ENCODE data around the gene CRYBA2. TPM values are rescaled to one million over a fixed set of nuclear protein-coding genes. Genes with fewer than 3 reads are reported as not detected.

CRYBA2 gene
- total RNA-seq, 1 experiment from 2014 or later = not detected

- no peak for TF ChIP-seq TCF7L2 (IDR thresholded peaks at IDR 0.05; ENCODE audit: borderline replicate concordance, extremely low read depth, insufficient read depth, insufficient read length)
- TF ChIP-seq ZNF274 (IDR thresholded peaks at IDR 0.05; ENCODE audit: low read depth, low read length) = no peak
- no peak for TF ChIP-seq EGR1 (IDR thresholded peaks at IDR 0.05; ENCODE audit: low read depth)
- no peak for TF ChIP-seq CBX3 (IDR thresholded peaks at IDR 0.05; ENCODE audit: low read depth)
These were observed 4.6 kb downstream of the CRYBA2 start (continued) for GRCh38 chr2:218988650-218989049.

- H3K27me3 ChIP-seq (ENCODE audit: insufficient read depth, low read length) = 0 out of 2 replicates have a peak, but pooled peaks cover 8% of the 10 kb centered on the region
- no peak overlapping the region for H3K4me3 ChIP-seq (replicated peaks in 1 of 2; ENCODE audit: low read depth in 1 of 2, low read length in 2 of 2)
- intact Hi-C loops (cut with micrococcal nuclease) = no loop called here
- no peak overlapping the region for H3K27ac ChIP-seq (ENCODE audit: low read depth, low read length)
- H3K79me2 ChIP-seq (ENCODE audit: insufficient read depth, low read length) = no peaks in the 10 kb centered on the region
- no peak overlapping the region for H3K9ac ChIP-seq (ENCODE audit: low read length)
- POLR2A ChIA-PET = no interaction called here
- ATAC-seq (no peak), DNase-seq (ENCODE audit: low read depth, low spot score) (no peak)
- TF ChIP-seq ZNF274 (IDR thresholded peaks at IDR 0.05; ENCODE audit: low read depth, low read length) = no peak
- TF ChIP-seq SIN3A (IDR thresholded peaks at IDR 0.05; ENCODE audit: low read depth) = no peak
- no peak for TF ChIP-seq POLR2A (IDR thresholded peaks at IDR 0.05; ENCODE audit: borderline replicate concordance, extremely low read depth, insufficient read depth, insufficient read length)
- no peak for TF ChIP-seq EZH2 (IDR thresholded peaks at IDR 0.05)
- no peak for TF ChIP-seq JUND (IDR thresholded peaks at IDR 0.05)
- TF ChIP-seq ELF1 (IDR thresholded peaks at IDR 0.05; ENCODE audit: borderline replicate concordance, low read depth) = no peak
- no peak for TF ChIP-seq YY1 (IDR thresholded peaks at IDR 0.05; ENCODE audit: extremely low read depth, insufficient replicate concordance, low read depth, low read length)
- TF ChIP-seq SP1 (IDR thresholded peaks at IDR 0.05; ENCODE audit: low read depth) = no peak
- TF ChIP-seq MAX (IDR thresholded peaks at IDR 0.05) = no peak
- TF ChIP-seq CBX3 (IDR thresholded peaks at IDR 0.05; ENCODE audit: low read depth) = no peak
- no peak for TF ChIP-seq FOSL1 (IDR thresholded peaks at IDR 0.05; ENCODE audit: low read depth)
- TF ChIP-seq ZFX (IDR thresholded peaks at IDR 0.05) = no peak
- no peak for TF ChIP-seq EGR1 (IDR thresholded peaks at IDR 0.05; ENCODE audit: low read depth)
- no peak for TF ChIP-seq RAD21 (IDR thresholded peaks at IDR 0.05; ENCODE audit: low read depth)
- TF ChIP-seq SRF (IDR thresholded peaks at IDR 0.05; ENCODE audit: low read depth) = no peak
- no peak for TF ChIP-seq CEBPB (IDR thresholded peaks at IDR 0.05; ENCODE audit: low read depth)
- TF ChIP-seq ATF3 (IDR thresholded peaks at IDR 0.05) = no peak
- no peak for TF ChIP-seq TCF7L2 (IDR thresholded peaks at IDR 0.05; ENCODE audit: borderline replicate concordance, extremely low read depth, insufficient read depth, insufficient read length)
- TF ChIP-seq ZBTB33 (IDR thresholded peaks at IDR 0.05; ENCODE audit: extremely low read depth, insufficient replicate concordance, low read length) = no peak
- no peak for TF ChIP-seq CTCF (IDR thresholded peaks at IDR 0.05 in 2 of 3, conservative IDR thresholded peaks at IDR 0.05 in 1 of 3; ENCODE audit: borderline replicate concordance in 1 of 3, insufficient read depth in 1 of 3, low read depth in 2 of 3, low read length in 2 of 3)
- RAD21 ChIA-PET (ENCODE audit: low non-redundant PET in 1 of 2, low total read pairs in 2 of 2, uncharacterized antibody in 2 of 2, unreplicated experiment in 2 of 2) = no interaction called here
- H3K4me1 ChIP-seq (ENCODE audit: control insufficient read depth in 1 of 2, insufficient read depth in 2 of 2, low read length in 2 of 2) = no peaks in the 10 kb centered on the region
- H3K9me2 ChIP-seq (ENCODE audit: insufficient read depth) = no peaks in the 10 kb centered on the region
- H4K20me1 ChIP-seq (ENCODE audit: insufficient read depth) = no peaks in the 10 kb centered on the region
- H3K9me3 ChIP-seq (ENCODE audit: control insufficient read depth in 1 of 2, insufficient read depth in 1 of 2, low read depth in 1 of 2, low read length in 2 of 2) = no peaks in the 10 kb centered on the region
- H3K36me3 ChIP-seq (ENCODE audit: control insufficient read depth in 1 of 2, insufficient read depth in 2 of 2, low read length in 2 of 2) = no peaks in the 10 kb centered on the region
- CTCF ChIA-PET = interaction anchor here (1.5 to 1.7 kb wide), 2 partner anchors 8 to 14 kb away, joined by 5 to 7 read pairs; no protein-coding TSS in a partner anchor
- no TSS peak for BruUV-seq (replicated peaks)
- no peak overlapping the region for H2AFZ ChIP-seq (ENCODE audit: low read depth, low read length, poor library complexity, severe bottlenecking)
- H3K4me2 ChIP-seq (ENCODE audit: low read length) = no peak overlapping the region
These were observed 5.1 kb downstream of the CRYBA2 start for GRCh38 chr2:218988164-218988563.

Measured in HCT116 (cell line).